Measurements from ENCODE around the gene GALM. TPM values are rescaled to one million over a fixed set of nuclear protein-coding genes. Genes with fewer than 3 reads are reported as not detected.

GALM gene
- total RNA-seq, 1 experiment from 2014 or later: 10.0 TPM

- Histone ChIP-seq H2BK5ac (ENCODE audit: insufficient read length, low read length) (no peak overlapping the region), H4K91ac (ENCODE audit: insufficient read length, low read depth, low read length) (no peak overlapping the region), H3K56ac (ENCODE audit: insufficient read length, low read depth, low read length) (no peak overlapping the region), H2AFZ (ENCODE audit: low read length) (no peak overlapping the region), H2BK120ac (ENCODE audit: low read depth, low read length, poor library complexity, severe bottlenecking) (no peak overlapping the region), H2BK12ac (ENCODE audit: insufficient read length, low read depth, low read length) (no peak overlapping the region), H2BK15ac (ENCODE audit: low read depth, low read length) (no peak overlapping the region), H4K5ac (ENCODE audit: insufficient read length, low read depth, low read length) (no peak overlapping the region), H3T11ph (ENCODE audit: low read length) (no peak overlapping the region), H3K27ac (ENCODE audit: insufficient read length, low read depth, low read length) (no peak overlapping the region), H3K23me2 (ENCODE audit: insufficient read length, low read depth, low read length, poor library complexity, severe bottlenecking) (no peaks in the 10 kb centered on the region), H3K27me3 (ENCODE audit: insufficient read depth, low read length) (no peaks in the 10 kb centered on the region), H3K4me2 (ENCODE audit: insufficient read depth, insufficient read length, low read length) (no peak overlapping the region), H3K9me3 (ENCODE audit: control insufficient read depth, low read depth, low read length) (no peaks in the 10 kb centered on the region), H3K14ac (ENCODE audit: insufficient read depth, low read length) (no peak overlapping the region), H3K4me1 (ENCODE audit: insufficient read depth, low read length) (no peaks in the 10 kb centered on the region), H3K79me2 (ENCODE audit: insufficient read depth, low read length) (no peaks in the 10 kb centered on the region), H3K4ac (ENCODE audit: low read depth, low read length) (no peak overlapping the region), H3K79me1 (ENCODE audit: insufficient read depth, low read depth, low read length, poor library complexity, severe bottlenecking) (no peaks in the 10 kb centered on the region), H3K9ac (ENCODE audit: extremely low read depth, insufficient read length, low read length) (no peak overlapping the region), H2AK5ac (ENCODE audit: insufficient read length, low read length) (no peak overlapping the region), H3K23ac (ENCODE audit: insufficient read length, low read depth, low read length) (no peak overlapping the region), H2BK20ac (ENCODE audit: low read depth, low read length, poor library complexity, severe bottlenecking) (no peak overlapping the region), H4K20me1 (ENCODE audit: control insufficient read depth, insufficient read depth, insufficient read length) (no peaks in the 10 kb centered on the region), H3K18ac (ENCODE audit: insufficient read length, low read depth, low read length) (no peak overlapping the region), H4K8ac (replicated peaks; ENCODE audit: insufficient read length, low read depth, low read length) (no peak overlapping the region)
- peaks cover 5 to 10% of the 10 kb centered on the region in 2 experiments; a peak in 4 of 5 replicates for H3K9me3 Mint-ChIP-seq
- DNase-seq: no peak
- peaks cover 0 to 8% (median 1%) of the 10 kb centered on the region in 3 experiments; a peak in 2 of 7 replicates for H3K36me3 Mint-ChIP-seq (ENCODE audit: insufficient read depth in 1 of 3, low read depth in 3 of 3)
- H3K27me3 Mint-ChIP-seq (ENCODE audit: low read depth): peaks cover 2% of the 10 kb centered on the region; the same call in 1 of the 2 replicates
- TF ChIP-seq CTCF (conservative IDR thresholded peaks at IDR 0.05): no peak
- H3K27ac Mint-ChIP-seq: no peak overlapping the region
- no peak overlapping the region for H3K4me3 Mint-ChIP-seq
- H3K4me1 Mint-ChIP-seq: peaks cover 5 to 6% of the 10 kb centered on the region in 2 experiments; a peak in 3 of 4 replicates
Observed at GRCh38 chr2:38632980-38633379, 32.9 kb upstream of the GALM start.

Measured in H9 (cell line).